ENCODE data around the gene FNDC3B.

GRCh38 chr3:172184106-172184822 is 144.9 kb downstream of the FNDC3B start:
- TF ChIP-seq CTCF (IDR thresholded peaks at IDR 0.05) (no peak), EZH2 (IDR thresholded peaks at IDR 0.05; ENCODE audit: borderline replicate concordance, insufficient read depth, low read depth, low read length, poor library complexity, severe bottlenecking) (no peak)

Measured in B cell (primary cell).